SK-N-DZ (cell line): Measurements from ENCODE around the gene COLEC12.
A peak's percentile ranks its signal among the peaks of the same experiment; 100 is the strongest.
"Not testable (repeated sequence)": the region's sequence is repeated elsewhere in the genome, so short reads cannot be mapped to it uniquely, and the experiment has no call there.

ENCODE experiments used
- DNase-seq: peaks from one replicate; pipeline ENCODE4 v3.0.0-alpha.2; 2015; ENCODE audit warnings: low spot score

COLEC12 gene

DNA sequence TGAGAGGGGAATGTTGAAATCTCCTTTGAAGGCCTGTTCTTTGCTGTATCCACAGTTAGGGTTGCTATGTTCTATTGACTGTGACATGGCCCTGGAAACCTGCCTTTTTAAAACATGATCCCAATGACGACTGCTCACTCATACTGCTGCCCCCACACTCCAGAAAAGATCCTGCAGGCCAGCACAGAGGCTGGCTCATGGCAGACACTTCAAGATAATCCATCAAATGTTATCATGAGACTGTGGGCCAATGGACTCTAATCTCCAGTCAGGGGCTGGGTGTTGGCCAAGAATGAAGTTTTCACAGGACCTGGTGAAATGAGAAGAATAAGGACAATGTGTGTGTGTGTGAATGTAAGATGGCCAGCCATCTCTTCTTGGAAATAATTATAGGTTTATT lies 173.7 kb downstream of the COLEC12 start:
- no peak for DNase-seq

DNA sequence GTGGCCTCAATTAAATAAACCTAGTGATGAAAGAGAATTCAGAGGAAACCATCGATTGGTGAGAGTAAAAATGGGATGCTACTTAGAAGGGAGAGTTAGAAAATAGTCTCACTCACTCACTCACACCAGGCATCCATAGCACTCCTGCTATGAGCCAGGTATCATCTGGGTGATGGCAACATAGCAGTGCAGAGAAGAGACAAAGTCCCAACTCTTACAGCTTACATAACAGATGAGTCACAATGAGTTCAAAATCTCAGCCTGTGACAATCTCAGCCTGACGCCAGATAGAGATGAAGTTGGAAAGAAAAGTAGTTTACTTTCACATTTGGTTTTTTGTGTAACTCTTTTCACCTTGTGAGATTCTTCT lies 177.3 kb downstream of the COLEC12 start:
- no peak for DNase-seq

DNA sequence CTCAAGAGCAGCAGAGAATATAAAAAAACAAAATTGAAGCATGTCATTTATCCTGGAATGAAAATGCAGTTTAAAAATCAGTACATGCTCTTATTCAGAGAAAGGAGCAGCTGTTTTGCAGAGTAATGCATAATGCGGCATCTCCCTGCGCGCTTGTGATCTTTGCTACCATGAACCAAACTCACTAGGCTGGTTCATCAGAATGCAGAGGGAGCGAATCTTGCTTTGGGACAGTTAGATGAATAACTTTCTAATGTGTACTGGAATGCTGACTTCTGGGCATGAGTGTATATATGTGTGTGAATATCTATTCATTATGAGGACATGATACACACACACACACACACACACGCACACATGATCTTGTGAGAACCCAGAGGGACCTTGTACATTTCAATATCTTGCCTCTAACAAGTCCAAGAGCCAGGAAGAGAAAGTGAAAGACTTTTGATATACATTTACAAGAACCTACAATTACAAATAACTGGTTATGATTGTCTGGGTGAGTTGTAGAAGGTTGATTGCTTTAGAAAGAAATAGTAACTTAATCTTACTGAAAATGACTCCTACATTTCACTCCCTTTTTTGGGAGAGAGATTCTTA lies 178.5 kb downstream of the COLEC12 start:
- no peak for DNase-seq

DNA sequence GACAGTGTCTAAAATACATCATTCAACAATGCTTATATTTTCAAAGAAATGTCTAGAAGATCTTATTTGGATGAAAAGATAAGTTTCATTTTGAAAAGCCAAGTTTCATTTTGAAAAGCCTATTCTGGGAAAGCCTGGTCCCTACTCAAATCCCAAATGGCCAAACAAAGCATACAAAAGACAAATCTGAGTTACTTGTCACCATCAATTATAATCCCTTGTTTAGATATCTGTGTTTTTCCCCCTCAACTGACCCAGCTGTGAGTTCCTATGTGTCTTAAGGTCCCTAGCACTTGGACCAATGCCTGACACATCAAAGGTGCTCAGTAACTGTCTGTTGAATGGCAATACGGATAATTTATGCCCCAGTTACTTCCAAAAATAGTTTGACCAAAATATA lies 180.3 kb downstream of the COLEC12 start:
- no peak for DNase-seq

DNA sequence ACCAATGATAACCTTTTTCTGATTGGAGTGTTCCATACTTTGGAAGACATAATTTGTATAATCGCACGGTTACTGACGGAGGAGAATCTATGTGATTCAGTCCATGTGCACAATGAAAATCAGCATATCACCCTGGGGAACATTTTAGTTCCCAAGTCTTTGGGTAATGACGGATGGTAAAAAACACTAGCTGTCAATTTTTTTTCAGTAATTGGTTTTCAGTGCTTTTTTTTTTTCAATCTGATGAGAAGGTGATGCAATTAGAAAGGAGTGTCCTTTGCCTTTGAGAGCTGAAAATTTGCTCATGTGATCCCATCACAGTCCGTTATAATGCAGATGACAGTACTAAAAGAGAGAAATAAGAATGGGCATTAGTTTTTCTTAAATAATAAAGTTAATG lies 180.8 kb downstream of the COLEC12 start:
- peak; percentile 68 for DNase-seq

DNA sequence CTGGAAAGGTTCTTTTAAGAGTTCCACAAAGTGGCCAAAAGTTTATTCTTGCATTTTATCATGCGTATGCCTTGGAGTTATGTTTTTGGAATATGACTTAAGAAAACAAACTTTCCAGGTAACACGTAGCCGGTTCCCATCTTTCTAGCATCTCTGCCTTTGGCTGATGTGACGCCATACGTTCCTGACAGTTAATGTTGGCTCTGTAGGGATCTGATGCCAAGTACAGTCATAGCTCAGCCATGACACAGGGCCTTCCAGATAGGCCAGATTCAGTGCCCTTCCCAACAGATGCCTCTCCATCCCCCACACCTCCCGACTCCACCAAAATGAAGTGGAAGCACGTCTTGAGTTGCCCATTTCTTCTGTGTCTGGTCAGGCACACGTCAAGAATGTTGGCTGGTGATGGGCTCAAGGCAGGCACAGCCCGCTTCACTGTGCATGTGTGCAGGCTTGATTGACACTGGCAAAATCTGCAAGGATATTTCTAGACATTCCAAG lies 181.7 kb downstream of the COLEC12 start:
- no peak for DNase-seq

DNA sequence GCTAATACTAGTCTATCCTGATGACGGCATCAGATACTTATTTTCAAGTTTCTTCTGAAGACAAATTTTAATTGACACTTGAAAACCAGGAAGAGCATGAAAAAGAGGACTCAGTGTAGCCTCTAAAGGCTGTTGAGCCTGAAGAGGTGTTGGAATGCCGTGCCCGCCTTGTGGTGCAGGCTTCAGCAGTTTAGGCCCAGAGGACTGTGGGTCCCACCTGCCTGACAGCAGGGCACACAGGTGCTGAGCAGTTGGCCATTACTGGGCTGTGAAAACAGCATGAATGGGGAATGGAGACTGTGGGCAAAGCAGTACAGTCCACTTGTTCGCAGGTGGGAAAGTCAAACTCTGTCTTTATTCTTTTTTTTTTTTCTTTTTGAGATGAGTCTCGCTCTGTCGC lies 182.9 kb downstream of the COLEC12 start:
- DNase-seq, result no peak

DNA sequence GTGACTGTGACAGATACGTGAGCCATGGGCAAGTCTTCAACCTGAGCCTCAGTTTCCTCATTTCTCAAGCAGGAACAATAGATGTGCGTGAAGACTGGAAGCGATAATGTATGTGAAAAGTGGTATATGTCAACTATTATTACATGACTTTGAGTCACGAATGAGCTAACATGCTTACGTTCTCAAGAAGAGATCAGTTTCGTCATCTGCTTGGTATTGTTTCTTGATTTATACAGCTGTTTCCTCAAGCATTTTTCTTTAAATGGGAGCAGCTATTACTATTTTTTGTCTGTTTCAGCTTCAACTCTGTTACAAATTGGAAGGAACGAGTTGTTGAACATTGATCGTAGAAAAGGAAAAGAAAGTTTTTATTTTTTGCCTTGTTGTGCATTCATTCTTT lies 184.1 kb downstream of the COLEC12 start:
- no peak for DNase-seq

DNA sequence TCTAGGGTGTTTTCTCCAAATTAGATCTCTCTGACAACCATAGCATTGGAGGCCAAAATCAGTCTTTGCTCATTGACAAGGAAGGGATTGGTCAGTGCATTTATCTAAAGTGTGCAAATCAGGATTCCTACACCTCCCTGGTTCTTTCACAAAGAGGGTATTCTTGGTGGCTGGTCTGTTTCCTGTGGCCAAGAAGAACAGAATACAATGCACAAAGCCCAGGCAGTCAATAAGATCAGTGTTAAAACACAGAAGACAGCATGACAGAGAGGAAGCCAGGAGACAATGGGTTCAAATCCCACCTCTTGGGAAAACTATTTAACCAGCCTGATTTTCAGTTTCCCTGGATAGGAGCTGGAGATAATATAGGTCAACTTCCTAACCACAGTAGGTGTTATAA lies 186.6 kb downstream of the COLEC12 start:
- DNase-seq, result no peak

DNA sequence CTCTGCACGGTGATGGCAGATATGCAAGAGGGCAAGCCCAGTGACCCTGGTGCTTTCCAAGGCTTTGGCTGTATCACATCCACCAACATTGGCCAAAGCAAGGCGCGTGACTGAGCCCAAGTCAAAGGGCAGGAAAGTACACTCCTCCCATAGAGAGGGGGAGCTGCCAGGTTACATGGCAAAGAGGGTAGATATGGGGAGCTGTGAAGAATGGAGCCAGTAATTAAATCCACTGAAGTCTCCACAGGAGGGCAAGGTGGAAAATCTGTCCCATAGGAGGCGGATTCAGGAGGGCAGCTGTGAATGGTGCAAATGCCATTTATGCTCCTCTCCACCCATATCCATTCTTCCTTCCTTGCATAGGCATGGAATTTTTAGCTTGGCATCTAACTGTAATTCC lies 188.1 kb downstream of the COLEC12 start:
- DNase-seq, result no peak

DNA sequence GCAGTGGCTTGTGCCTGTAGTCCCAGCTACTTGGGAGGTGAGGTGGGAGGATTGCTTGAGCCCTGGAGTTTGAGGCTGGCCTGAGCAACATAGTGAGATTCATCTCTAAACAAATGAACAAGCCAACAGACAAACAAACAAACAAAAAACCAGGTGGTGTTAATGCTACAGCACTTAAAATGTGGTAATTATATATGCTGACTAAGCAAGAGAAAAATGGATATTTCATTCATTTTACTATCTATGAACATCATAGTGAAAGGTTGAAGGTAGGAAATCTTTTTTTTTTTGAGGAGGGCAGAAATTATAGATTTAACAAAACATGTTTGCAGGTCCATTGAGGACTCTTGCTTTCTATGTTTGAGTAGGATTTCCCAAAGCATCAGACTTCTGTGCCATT lies 190.5 kb downstream of the COLEC12 start:
- DNase-seq, result no peak

DNA sequence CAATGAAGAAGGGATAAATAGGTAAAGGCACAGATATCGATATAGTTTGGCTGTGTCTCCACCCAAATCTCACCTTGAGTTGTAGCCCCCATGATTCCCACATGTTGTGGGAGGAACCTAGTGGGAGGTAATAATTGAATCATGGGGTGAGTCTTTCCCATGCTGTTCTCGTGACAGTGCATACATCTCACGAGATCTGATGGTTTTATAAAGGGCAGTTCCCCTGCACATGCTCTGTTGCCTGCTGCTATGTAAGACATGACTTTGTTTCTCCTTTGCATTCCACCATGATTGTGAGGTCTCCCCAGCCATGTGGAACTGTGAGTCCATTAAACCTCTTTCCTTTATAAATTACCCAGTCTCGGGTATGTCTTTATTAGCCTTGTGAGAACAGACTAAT lies 192.4 kb downstream of the COLEC12 start:
- DNase-seq, result not testable (repeated sequence)

DNA sequence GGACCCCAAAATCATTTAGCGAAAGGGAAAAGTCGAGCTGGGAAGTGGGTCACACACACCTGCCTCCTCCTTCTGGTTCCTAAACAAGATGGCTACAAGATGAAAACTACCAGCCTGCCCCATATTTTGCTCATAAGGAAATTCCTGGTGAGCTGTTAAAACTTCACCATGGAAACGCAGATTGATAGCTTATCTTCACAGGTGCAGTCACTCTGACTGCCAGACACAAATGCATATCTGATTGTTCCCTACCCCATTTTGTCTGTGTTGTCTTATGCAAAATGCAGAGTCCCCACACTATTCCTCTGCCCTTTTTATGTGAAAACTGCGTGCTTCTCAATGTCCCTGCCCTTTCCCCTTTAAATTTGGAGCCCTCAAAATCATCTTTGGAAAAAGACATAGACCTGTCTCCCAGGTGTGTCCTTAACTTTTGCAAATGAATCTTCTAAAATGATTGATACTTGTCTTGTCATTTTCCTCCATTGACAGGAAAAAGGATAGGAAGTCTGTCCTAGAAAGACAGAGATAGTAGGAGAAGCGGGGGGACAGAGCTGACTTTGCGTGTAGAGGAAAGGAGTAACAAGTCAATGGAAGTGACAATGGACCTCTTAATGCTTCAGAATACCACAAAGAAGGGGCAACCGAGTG lies 193.8 kb downstream of the COLEC12 start:
- peak; percentile 66 for DNase-seq

DNA sequence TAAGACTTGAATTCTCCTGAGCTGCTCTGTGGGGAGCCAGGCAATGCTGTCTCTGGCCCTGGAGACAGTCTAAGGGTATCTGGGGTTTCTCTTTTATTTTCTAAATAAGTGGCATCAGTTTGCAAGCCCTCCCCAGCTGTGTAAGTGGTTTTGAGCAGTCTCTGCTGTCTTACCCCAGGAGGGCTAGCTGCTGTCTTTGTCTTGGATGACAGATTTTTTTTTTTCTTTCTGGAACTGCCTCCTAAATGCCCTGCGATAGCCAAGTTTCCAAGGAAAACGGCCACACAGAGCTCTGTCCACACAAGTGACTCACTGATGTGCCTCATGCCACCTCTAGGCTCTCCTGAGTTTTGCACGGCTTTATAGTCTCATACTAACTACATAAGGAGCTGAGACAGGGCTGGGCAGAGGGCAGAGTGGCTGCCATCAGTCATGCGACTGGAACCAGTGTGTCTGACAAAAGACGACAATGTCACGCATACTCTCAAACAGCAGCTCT lies 195.4 kb downstream of the COLEC12 start:
- DNase-seq, result no peak

DNA sequence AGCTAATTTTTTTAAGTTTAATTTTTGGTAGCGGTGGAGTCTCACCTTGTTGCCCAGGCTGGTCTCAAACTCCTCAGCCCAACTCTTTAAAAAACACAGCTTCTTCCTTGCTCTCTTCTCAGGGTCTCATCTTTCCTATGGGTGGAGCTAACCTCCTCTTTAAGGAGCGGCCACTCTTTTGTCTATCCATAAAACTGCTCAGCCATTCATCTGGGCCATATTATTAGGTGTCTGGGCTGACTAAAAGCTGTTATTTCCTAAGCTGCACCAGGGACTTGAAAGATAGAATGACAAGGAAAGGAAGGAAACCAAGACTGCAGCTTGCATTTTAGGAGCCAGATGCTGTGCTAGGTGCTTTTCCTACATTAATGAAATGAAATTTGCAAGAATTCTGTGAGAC lies 196.9 kb downstream of the COLEC12 start:
- DNase-seq, result no peak

DNA sequence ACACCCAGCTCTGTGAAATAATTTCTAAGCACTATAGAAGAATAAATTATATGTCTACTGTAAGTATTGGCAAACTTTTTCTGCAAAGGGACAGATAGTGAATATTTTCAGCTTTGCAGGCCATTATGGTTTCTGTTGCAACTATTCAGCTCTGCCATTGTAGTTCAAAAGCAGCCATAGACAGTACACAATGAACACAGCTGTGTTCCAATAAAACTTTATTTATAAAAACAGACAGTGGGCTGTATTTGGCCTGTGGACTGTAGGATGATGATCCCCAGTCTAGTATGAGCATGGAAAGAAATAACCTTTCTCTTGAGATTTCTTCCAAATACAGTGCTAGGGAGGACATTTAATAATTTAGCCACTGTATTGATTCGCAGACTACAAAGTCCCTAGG lies 197.5 kb downstream of the COLEC12 start:
- no peak for DNase-seq

DNA sequence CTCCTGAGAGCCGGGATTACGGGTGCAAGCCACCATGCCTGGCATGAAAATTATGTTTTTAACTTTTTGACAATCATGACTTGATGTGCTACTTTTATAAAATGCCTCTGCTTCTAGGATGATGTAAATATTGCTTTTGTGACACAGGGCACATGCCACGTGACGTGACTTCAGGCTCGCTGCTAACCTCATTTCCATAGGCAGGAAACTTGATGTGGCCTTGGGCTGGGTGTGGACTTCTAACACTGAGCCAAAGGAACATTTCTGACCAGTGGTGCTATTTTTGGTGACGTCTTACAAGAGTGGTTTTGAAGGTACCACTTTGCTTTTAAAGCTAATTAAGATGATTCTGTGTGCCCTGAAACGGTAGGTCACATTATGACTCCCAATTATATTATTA lies 198.4 kb downstream of the COLEC12 start:
- DNase-seq, result no peak

DNA sequence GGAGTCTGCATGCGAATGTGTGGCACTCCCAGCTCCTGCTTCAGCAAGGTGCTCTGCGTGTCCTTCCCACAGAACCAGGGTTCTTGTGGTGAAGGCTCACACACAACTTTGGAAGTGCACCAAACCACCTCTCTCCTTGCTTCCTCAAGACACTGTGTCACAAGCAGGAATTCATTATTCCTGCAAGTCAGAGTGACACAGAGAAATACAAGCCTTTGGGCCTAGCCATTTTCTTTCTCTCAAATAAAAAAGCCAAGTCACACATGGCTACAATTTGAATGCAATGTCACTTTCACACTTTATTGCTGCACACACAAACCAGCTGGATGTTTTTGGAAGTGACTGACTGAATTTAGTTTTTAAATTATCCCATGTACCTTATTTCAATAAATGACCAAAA lies 202.6 kb downstream of the COLEC12 start:
- no peak for DNase-seq

DNA sequence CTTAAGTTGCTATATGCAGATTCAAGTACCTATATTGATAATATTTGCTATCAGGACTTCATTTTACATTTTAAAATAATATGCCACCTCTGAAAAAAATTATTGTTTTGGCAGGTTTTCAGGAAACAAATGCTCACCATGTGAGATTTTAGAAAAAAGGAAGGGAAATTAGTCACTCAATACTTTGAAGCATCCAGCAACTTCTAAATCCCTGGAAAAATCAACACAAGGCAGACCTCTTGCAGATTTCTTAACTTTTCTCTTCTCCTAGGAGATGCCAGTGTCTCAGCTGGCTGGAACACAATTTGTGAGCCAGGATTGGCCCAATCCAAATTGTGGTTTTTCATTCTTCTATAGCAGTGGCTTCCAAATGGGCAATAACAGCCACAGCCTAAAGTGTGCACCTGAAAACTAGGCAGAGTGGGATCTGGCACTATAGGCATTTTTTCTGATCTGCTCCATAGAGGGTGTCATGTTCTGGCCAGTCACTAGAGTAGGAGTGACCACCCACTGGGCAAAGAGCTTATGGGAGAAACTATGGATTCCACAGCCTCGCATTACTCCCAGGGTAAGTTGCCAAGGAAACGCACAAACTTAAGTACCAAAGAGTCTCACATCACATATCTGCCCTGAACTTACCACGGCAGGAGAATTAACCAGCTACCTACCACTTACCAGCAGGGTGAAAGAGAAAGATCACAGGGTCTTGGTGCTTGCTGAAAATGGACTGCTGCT lies 204.6 kb downstream of the COLEC12 start:
- DNase-seq, result no peak

DNA sequence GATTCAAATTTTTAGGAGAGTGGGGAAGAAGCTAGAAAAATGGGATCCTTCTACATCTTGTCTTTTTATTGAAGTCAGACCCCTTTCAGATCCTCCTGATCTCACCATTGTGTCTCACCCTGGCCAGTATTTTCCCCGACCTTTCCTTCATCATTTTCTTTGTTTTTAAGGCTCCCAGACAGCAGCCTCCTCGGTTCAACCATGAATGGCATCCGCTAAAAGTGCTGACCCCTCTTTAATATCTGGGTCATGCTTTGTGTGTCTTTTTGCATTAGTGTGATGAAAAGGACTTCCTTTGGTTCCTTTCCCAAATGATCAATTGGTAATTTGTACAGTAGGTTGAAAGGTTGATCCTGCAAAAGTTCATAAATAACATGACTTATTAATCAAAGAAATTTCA lies 205.9 kb downstream of the COLEC12 start:
- no peak for DNase-seq

DNA sequence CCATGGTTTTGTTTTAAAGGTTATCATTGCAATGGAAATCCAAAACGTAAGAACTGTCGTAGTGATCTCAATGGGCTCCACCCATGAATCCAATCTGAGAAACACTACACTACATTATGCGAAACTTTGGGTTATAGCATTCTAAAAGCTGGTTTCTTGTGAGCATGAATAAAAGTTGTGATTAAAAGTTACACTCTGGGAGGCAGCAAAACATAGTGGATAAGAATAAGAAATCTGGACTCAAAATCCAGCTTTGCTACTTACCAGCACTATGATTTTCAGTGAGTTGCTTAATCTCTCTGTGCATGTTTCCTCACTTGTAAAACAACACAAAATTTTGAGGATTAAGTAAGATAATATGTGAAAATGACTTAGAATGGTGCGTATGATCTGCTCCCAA lies 207.0 kb downstream of the COLEC12 start:
- DNase-seq, result no peak

DNA sequence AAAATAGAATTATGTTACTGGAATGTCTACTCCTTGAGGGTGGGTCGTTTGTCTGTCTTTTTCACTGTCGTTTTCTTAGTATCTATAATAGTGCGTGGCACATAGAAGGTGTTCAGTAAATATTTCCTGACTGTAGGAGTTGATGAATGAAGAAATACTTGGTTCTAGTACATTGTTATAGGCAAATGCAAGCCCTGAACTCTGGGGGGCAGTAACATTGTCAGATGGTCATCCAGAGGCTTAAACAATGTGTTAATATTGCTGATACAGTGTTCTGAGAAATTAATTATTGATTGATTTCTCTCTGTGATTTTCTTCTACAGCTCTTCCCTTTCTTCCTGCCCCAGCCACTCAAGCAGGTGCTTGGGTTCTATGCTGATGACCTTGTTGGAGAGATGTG lies 208.2 kb downstream of the COLEC12 start:
- no peak for DNase-seq

DNA sequence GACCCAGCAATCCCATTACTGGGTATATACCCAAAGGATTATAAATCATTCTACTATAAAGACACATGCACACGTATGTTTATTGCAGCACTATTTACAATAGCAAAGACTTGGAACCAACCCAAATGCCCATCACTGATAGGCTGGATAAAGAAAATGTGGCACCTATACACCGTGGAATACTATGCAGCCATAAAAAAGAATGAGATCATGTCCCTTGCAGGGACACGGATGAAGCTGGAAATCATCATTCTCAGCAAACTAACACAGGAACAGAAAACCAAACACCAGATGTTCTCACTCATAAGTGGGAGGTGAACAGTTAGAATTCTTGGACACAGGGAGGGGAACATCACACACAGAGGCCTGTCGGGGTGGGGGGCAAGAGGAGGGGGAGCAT lies 210.5 kb downstream of the COLEC12 start:
- not testable (repeated sequence) for DNase-seq
